ENCODE measurements around the gene GRHPR.
"Not testable (repeated sequence)": the region's sequence is repeated elsewhere in the genome, so short reads cannot be mapped to it uniquely, and the experiment has no call there.

GRHPR gene

GRCh38 chr9:37476930-37477329 is 54.4 kb downstream of the GRHPR start:
- H3K27me3 ChIP-seq (ENCODE audit: insufficient read depth, poor library complexity, severe bottlenecking) = no peaks in the 10 kb centered on the region
- no peak for DNase-seq (ENCODE audit: low read depth in 1 of 2, low spot score in 1 of 2)
- TF ChIP-seq POLR2AphosphoS5 (IDR thresholded peaks at IDR 0.05; ENCODE audit: low read depth) = no peak
- no peak for TF ChIP-seq REST (IDR thresholded peaks at IDR 0.05; ENCODE audit: insufficient replicate concordance, low read depth)
- TF ChIP-seq SPI1 (IDR thresholded peaks at IDR 0.05; ENCODE audit: borderline replicate concordance, low read depth) = no peak
- TF ChIP-seq CTCF (IDR thresholded peaks at IDR 0.05; ENCODE audit: insufficient read depth, low read length) = no peak
- no peak for TF ChIP-seq GABPA (IDR thresholded peaks at IDR 0.05; ENCODE audit: low read depth)
- H3K27ac ChIP-seq (replicated peaks) = no peak overlapping the region
- H3K4me3 ChIP-seq (replicated peaks; ENCODE audit: insufficient read depth, low read length) = no peak overlapping the region

DNA sequence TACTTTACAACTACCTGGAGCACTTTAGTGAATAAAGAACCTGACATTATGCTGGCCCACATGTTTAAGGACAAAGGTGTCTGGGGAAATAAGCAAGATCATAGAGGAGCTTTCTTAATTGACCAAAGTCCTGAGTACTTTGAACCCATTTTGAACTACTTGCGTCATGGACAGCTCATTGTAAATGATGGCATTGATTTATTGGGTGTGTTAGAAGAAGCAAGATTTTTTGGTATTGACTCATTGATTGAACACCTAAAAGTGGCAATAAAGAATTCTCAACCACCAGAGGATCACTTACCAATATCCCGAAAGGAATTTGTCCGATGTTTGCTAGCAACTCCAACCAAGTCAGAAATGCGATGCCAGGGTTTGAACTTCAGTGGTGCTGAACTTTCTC is 54.9 kb downstream of the GRHPR start:
- H3K4me3 ChIP-seq (replicated peaks; ENCODE audit: insufficient read depth, low read length); H3K27ac ChIP-seq (replicated peaks); H3K27me3 ChIP-seq (ENCODE audit: insufficient read depth, poor library complexity, severe bottlenecking); DNase-seq (ENCODE audit: low read depth in 1 of 2, low spot score in 1 of 2): not testable (repeated sequence)

- not testable (repeated sequence) for DNase-seq (ENCODE audit: low read depth in 1 of 2, low spot score in 1 of 2); H3K27ac ChIP-seq (replicated peaks); H3K4me3 ChIP-seq (replicated peaks; ENCODE audit: insufficient read depth, low read length); H3K27me3 ChIP-seq (ENCODE audit: insufficient read depth, poor library complexity, severe bottlenecking)
Observed at GRCh38 chr9:37477987-37478619, 55.6 kb downstream of the GRHPR start.

DNA sequence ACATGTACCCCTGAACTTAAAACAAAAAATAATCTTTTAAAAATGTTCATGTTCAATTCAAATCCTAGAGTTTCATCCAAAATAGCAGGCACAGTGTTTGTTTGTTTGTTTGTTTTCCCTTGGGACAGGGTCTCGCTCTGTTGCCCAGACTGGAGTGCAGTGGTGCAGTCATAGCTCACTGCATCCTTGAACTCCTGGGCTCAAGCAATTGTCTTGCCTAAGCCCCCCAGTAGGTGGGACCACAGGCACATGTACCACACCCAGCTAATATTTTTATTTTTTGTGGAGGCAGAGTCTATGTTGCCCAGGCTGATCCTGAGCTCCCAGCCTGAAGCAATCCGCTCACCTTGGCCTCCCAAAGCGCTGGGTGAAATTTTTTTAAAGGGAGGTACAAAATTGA is 58.3 kb downstream of the GRHPR start:
- DNase-seq (ENCODE audit: low read depth in 1 of 2, low spot score in 1 of 2) = no peak
- Histone ChIP-seq H3K27ac (replicated peaks) (no peak overlapping the region), H3K4me3 (replicated peaks; ENCODE audit: insufficient read depth, low read length) (no peak overlapping the region), H3K27me3 (ENCODE audit: insufficient read depth, poor library complexity, severe bottlenecking) (no peaks in the 10 kb centered on the region)
- no peak for TF ChIP-seq REST (IDR thresholded peaks at IDR 0.05; ENCODE audit: insufficient replicate concordance, low read depth)
- TF ChIP-seq CTCF (IDR thresholded peaks at IDR 0.05; ENCODE audit: insufficient read depth, low read length) = no peak
- no peak for TF ChIP-seq GABPA (IDR thresholded peaks at IDR 0.05; ENCODE audit: low read depth)
- no peak for TF ChIP-seq SPI1 (IDR thresholded peaks at IDR 0.05; ENCODE audit: borderline replicate concordance, low read depth)
- TF ChIP-seq POLR2AphosphoS5 (IDR thresholded peaks at IDR 0.05; ENCODE audit: low read depth) = no peak

Data from HL-60 (cell line).